Glomerular visceral epithelial cell (primary cell): Measurements from ENCODE around the gene PITPNC1.
"Not testable (repeated sequence)": the region's sequence is repeated elsewhere in the genome, so short reads cannot be mapped to it uniquely, and the experiment has no call there.

ENCODE experiments used
- DNase-seq: peaks from one replicate; pipeline ENCODE4 v3.0.0-alpha.2; 2016; ENCODE audit errors: extremely low spot score

PITPNC1 gene

GRCh38 chr17:67487506-67487905 lies 110.4 kb downstream of the PITPNC1 start:
- peak; percentile 15 for DNase-seq

GRCh38 chr17:67488161-67488560 lies 111.1 kb downstream of the PITPNC1 start:
- DNase-seq: no peak

- no peak for DNase-seq
Observed at GRCh38 chr17:67488768-67489167, 111.7 kb downstream of the PITPNC1 start.

- no peak for DNase-seq
Observed at GRCh38 chr17:67489273-67489672, 112.2 kb downstream of the PITPNC1 start.

- no peak for DNase-seq
Observed at GRCh38 chr17:67490471-67490870, 113.4 kb downstream of the PITPNC1 start.

- peak; percentile 93 for DNase-seq
Observed at GRCh38 chr17:67491009-67491680, 114.1 kb downstream of the PITPNC1 start.

GRCh38 chr17:67491681-67492024 lies 114.6 kb downstream of the PITPNC1 start:
- DNase-seq: no peak

GRCh38 chr17:67492251-67492740 lies 115.2 kb downstream of the PITPNC1 start:
- no peak for DNase-seq

GRCh38 chr17:67492824-67493517 lies 115.9 kb downstream of the PITPNC1 start:
- no peak for DNase-seq

- no peak for DNase-seq
Observed at GRCh38 chr17:67493812-67494211, 116.7 kb downstream of the PITPNC1 start.

GRCh38 chr17:67495534-67495933 lies 118.5 kb downstream of the PITPNC1 start:
- DNase-seq: not testable (repeated sequence)

- DNase-seq: no peak
Observed at GRCh38 chr17:67496286-67496685, 119.2 kb downstream of the PITPNC1 start.

- no peak for DNase-seq
Observed at GRCh38 chr17:67499685-67500084, 122.6 kb downstream of the PITPNC1 start.

- DNase-seq: no peak
Observed at GRCh38 chr17:67500261-67500660, 123.2 kb downstream of the PITPNC1 start.

- no peak for DNase-seq
Observed at GRCh38 chr17:67500677-67501300, 123.7 kb downstream of the PITPNC1 start.

GRCh38 chr17:67502151-67502550 lies 125.1 kb downstream of the PITPNC1 start:
- DNase-seq: no peak

- DNase-seq: peak; percentile 13
Observed at GRCh38 chr17:67503184-67503583, 126.1 kb downstream of the PITPNC1 start.

GRCh38 chr17:67503739-67504138 lies 126.7 kb downstream of the PITPNC1 start:
- DNase-seq: no peak

GRCh38 chr17:67504182-67504581 lies 127.1 kb downstream of the PITPNC1 start:
- DNase-seq: no peak

- peak; percentile 7 for DNase-seq
Observed at GRCh38 chr17:67506966-67507365, 129.9 kb downstream of the PITPNC1 start.

- no peak for DNase-seq
Observed at GRCh38 chr17:67509390-67510287, 132.6 kb downstream of the PITPNC1 start.

GRCh38 chr17:67511012-67511411 lies 133.9 kb downstream of the PITPNC1 start:
- no peak for DNase-seq
